Skeletal muscle tissue (tissue), 4 donors: ENCODE measurements around the gene SLC39A1. TPM values are rescaled to one million over a fixed set of nuclear protein-coding genes. Genes with fewer than 3 reads are reported as not detected.

Experiments used
- H3K27ac ChIP-seq: one replicate; pipeline ENCODE4 v1.7.0; 2013; ENCODE audit warnings: mild to moderate bottlenecking, low read depth, low read length, inconsistent platforms
- H3K27me3 ChIP-seq, 3 donors: one replicate each; pipeline ENCODE4 v1.7.0; 2013; ENCODE audit warnings: low read length in 3 of 3; ENCODE audit not compliant: control insufficient read depth in 3 of 3, insufficient read depth in 3 of 3
- H3K36me3 ChIP-seq, 3 donors: one replicate each; pipeline ENCODE4 v1.7.0; 2013; ENCODE audit warnings: low read length in 3 of 3; ENCODE audit not compliant: control insufficient read depth in 3 of 3, insufficient read depth in 3 of 3
- H3K4me1 ChIP-seq, 3 donors: one replicate each; pipeline ENCODE4 v1.7.0; 2013; ENCODE audit warnings: low read length in 3 of 3, mild to moderate bottlenecking in 3 of 3; ENCODE audit not compliant: control insufficient read depth in 3 of 3, insufficient read depth in 3 of 3
- H3K4me3 ChIP-seq, 3 donors: one replicate each; pipeline ENCODE4 v1.7.0; 2013; ENCODE audit warnings: low read length in 3 of 3
- H3K9ac ChIP-seq, 3 donors: one replicate each; pipeline ENCODE4 v1.7.0; 2013; ENCODE audit warnings: low read length in 3 of 3, mild to moderate bottlenecking in 3 of 3, moderate library complexity in 2 of 3, low read depth in 1 of 3
- H3K9me3 ChIP-seq, 3 donors: one replicate each; pipeline ENCODE4 v1.7.0; 2013; ENCODE audit warnings: low read length in 3 of 3; ENCODE audit not compliant: control insufficient read depth in 3 of 3
- total RNA-seq: library from RNA; depleted of rRNA; stranded (reverse); fragments of >200 nt; gene quantifications from one replicate; pipeline ENCODE4 v1.2.3, GENCODE V29; 2014
- donor health status: Osteomylitis.

The SLC39A1 gene
- total RNA-seq, 1 donor from 2014 or later: 40.2 TPM

DNA sequence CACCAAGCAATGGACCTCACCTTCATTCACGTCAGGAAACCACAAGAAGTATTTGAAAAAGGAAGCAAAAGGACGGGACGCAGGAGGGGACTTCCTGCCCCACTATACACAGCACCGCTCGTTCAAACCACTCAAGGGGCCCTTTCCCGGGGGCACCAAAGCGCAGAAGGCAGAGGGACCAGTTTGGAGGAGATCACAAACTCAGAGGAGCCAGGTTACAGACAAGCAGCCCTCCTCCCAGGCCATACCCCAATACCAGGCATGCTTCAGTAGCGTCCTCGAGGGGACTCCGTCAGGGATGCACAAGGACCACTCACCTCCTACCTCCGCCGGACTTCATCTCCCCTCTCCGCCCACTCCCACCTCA, 5.6 kb downstream of the SLC39A1 start:
- peaks cover 69 to 87% (median 83%) of the 10 kb centered on the region in 3 donors for H3K4me1 ChIP-seq
- no peaks in the 10 kb centered on the region for H3K9me3 ChIP-seq
- H3K27me3 ChIP-seq: no peaks in the 10 kb centered on the region
- H3K36me3 ChIP-seq: peaks cover 16 to 32% (median 20%) of the 10 kb centered on the region in 3 donors
- peak overlapping the region; percentile 80 to 92 (median 89) for H3K4me3 ChIP-seq
- peak overlapping the region; percentile 85 to 94 (median 91) for H3K9ac ChIP-seq
- H3K27ac ChIP-seq: peak overlapping the region; percentile 80

DNA sequence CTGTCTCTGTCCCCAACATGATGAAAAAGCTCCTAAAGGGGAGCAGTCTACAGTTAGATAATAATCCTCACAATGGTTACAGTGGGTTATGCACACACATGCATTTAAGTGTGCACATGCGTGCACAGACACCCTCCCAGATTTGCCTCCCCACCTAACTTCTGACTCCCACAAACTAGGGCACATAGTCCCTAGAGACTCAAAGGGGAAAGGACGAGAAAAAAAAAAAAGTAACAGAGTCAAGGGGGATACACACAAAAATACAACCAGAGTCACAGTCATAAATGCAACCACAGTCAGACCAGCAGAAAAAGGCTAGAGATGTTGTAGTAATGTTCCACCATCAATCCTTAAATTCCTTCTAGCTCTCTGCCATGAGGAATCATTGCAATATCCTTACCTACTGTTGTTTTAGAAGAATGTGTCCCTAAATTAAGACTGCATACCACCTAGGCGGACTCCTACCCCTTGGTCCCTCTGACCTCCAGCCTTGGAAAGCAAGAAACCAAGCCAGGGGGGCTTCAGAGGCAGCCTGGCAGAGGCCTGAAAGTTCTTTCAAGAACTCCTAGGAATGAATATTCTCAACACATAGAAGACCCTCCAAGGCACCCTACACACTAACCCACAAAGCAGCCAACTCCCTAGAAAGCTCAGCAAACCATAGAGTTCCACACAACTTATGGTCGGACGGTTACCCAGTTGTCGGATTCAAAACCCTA, 6.2 kb downstream of the SLC39A1 start:
- Histone ChIP-seq H3K4me3 (peak overlapping the region; percentile 80 to 92 (median 89)), H3K9me3 (no peaks in the 10 kb centered on the region), H3K27me3 (no peaks in the 10 kb centered on the region), H3K9ac (peak overlapping the region; percentile 85 to 94 (median 91)), H3K4me1 (peaks cover 63 to 85% (median 77%) of the 10 kb centered on the region in 3 donors), H3K36me3 (peaks cover 22 to 37% (median 25%) of the 10 kb centered on the region in 3 donors), H3K27ac (peak overlapping the region; percentile 80)

DNA sequence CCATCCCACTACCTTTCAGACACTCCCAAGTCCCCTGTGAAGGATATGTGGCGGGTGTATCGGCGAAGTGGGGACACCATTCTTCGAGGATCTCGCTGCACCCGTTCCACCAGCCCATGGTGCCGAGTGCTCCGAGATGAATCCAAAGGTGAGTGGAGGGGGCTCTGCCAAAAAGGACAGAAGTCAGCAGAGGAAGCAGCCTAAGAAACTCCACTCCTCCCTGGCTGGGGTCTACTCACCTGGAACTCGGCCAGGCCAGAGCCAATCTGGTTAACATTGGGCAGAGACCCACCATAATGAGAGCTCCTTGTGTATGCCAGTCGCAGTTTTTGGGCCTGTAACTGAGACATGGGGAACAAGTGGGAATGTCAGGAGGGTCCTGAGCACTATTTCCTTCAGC, 8.5 kb downstream of the SLC39A1 start:
- Histone ChIP-seq H3K9ac (no peak overlapping the region), H3K27me3 (no peaks in the 10 kb centered on the region), H3K36me3 (peaks cover 31 to 43% (median 32%) of the 10 kb centered on the region in 3 donors), H3K27ac (no peak overlapping the region), H3K4me1 (peaks cover 40 to 61% (median 55%) of the 10 kb centered on the region in 3 donors), H3K9me3 (no peaks in the 10 kb centered on the region), H3K4me3 (no peak overlapping the region)

DNA sequence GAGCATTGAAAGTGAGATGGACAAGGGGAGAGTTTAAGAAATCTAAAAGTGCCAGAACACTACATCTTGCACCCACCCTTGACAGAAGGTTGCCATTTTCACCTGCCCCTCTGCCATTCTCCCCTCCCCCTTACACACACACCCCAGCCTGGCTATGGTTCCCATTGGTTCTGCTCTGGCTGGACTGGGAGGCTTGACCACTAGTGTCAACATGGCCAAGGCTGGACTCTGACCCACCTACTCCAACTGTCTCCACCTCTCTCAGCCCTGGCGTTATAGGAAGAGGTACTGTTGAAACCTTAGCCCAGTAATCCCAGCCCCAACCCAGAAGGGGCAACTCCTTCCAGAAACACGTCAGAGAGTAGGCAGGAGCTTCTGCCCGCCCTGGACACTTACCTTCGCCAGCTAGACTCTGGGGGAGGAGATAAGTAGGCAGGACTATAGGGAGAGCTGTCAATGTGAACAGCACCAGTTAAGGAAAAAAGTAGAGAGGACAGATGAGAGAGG, 9.4 kb downstream of the SLC39A1 start:
- Histone ChIP-seq H3K9ac (no peak overlapping the region), H3K27me3 (no peaks in the 10 kb centered on the region), H3K4me1 (peaks cover 31 to 52% (median 46%) of the 10 kb centered on the region in 3 donors), H3K9me3 (no peaks in the 10 kb centered on the region), H3K4me3 (no peak overlapping the region), H3K27ac (no peak overlapping the region), H3K36me3 (peaks cover 32 to 45% (median 34%) of the 10 kb centered on the region in 3 donors)

DNA sequence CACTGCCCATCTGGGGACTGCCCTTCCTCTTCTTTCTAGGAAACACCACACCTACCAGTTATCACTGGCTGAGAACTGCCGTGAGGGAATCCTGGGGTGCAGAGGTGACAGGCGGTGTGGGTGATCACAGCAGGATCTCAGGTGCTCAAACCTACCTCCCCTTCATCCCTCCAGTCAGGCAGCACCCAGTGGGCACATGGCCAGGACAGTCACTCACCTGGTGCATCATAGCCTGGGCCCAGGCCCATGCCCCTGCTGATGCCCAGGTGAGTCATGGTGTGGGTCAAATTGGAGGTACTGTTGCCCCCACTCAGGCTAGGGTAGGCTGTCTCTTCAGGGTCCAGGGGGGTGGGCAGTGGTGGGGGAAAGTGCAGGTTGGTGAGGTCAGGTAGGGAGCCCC, 11.5 kb downstream of the SLC39A1 start:
- no peaks in the 10 kb centered on the region for H3K27me3 ChIP-seq
- H3K9me3 ChIP-seq: no peaks in the 10 kb centered on the region
- peaks cover 46 to 61% (median 46%) of the 10 kb centered on the region in 3 donors for H3K36me3 ChIP-seq
- H3K4me1 ChIP-seq: peaks cover 24 to 42% (median 39%) of the 10 kb centered on the region in 3 donors
- H3K27ac ChIP-seq: no peak overlapping the region
- no peak overlapping the region for H3K9ac ChIP-seq
- no peak overlapping the region for H3K4me3 ChIP-seq

DNA sequence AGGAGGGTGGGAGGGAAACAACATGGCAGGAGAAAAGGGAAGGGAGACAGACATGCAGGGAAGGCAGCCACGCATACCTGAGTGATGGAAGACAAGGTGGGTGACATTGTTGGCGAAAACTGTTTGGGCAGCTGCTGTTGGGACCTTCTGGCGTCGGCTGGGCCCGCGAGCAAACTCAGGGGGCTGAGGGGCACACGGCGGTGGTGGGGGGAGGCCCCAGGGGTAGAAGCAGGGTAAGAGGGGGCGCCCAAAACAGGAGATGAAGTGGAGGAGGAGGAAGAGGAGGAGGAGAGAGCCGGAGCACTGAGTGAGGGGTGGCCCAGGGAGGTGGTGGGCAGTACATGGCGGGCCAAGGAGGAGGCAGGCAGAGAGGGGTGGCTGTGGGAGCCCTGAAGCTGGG, 12.2 kb downstream of the SLC39A1 start:
- Histone ChIP-seq H3K27me3 (no peaks in the 10 kb centered on the region), H3K9ac (no peak overlapping the region), H3K4me3 (no peak overlapping the region), H3K27ac (no peak overlapping the region), H3K9me3 (no peaks in the 10 kb centered on the region), H3K4me1 (peaks cover 20 to 38% (median 34%) of the 10 kb centered on the region in 3 donors), H3K36me3 (peaks cover 46 to 61% (median 46%) of the 10 kb centered on the region in 3 donors)

DNA sequence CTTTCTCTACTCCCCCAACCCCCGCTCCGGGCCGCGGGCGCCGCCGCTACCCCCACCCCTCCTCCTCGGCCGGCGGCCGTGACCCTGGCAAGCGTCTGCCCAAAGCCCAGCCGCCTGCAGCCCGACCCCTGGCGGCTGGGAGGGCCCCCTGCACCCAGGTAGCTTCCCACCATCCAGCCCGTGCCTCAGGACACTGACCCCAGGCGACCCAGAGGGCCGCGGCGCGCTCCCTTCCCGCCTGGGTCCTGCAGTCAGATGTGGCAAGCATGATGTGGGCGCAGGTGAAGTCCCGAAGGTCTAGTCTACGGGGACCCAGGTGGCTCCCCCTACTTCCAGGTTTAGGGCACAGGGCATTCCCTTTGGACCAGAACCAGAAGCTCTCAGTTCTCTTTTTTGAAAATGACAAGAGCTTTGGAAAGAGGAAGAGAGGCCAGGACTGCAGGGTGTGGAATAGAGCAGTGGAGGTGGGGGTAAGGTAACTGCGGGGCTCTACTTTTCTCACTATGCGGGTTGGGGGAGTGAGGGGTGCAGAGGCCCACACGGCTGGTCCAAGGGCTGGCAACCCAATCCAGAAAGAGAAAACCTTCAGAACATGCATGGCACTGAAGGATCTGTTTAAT, 16.6 kb downstream of the SLC39A1 start, which contains the start of gene DENND4B:
DENND4B (minus strand) TSS at position 97 of the 620 bp plus-strand sequence. CDS start 2,344 bp downstream, outside the sequence.
- H3K4me3 ChIP-seq: peak within 1 kb of the TSS; percentile 84 to 91 (median 87)
- peaks cover 27 to 44% (median 36%) of the 10 kb centered on the region in 3 donors for H3K4me1 ChIP-seq
- H3K36me3 ChIP-seq: peaks cover 48 to 54% (median 52%) of the 10 kb centered on the region in 3 donors
- H3K27me3 ChIP-seq: no peaks in the 10 kb centered on the region
- H3K9ac ChIP-seq: peak within 1 kb of the TSS; percentile 93 to 96 (median 95)
- peak within 1 kb of the TSS; percentile 97 for H3K27ac ChIP-seq
- H3K9me3 ChIP-seq: no peaks in the 10 kb centered on the region

DNA sequence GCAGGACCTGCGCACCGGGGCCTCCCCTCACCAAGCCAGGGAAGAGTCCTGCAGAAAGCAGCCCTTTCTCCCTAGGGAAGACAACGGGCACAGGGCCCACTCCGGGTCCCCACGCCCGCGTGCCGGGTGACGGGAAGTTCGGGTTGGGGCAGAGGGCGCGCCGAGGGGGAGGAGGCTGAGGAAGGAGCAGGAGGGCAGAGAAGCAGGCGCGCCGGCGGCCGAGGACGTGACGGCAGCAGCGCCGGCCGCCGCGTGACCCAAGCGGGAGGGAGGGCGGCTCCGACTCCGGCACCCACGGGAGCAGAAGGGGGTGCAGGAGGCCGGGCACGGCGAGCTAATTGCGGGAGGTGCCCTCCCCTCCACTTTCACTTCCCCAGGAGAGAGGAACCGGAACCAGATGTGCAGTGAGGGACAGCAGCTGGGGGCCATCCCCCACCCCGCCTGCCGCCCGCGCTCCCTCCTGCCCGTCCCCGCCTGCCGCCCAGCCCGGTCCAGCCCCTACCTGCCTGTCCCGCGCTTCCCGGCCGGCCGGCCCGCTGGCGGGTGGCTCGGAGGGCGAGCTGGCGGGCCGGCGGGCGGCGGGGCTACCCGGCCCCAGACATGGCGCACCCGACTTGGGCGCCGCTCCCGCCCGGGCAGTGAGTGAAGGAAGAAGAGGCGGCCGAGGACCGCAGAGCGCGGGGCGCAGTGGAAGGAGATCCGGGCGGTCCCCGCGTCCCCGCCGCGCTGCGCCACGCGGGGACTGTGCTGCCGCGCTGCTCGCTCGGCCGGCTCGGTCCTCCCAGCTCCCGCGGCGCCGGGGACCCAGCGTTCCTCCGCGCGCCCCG, 17.3 kb downstream of the SLC39A1 start:
- Histone ChIP-seq H3K9ac (peak overlapping the region; percentile 93 to 96 (median 95)), H3K36me3 (peaks cover 47 to 51% (median 49%) of the 10 kb centered on the region in 3 donors), H3K27ac (peak overlapping the region; percentile 97), H3K4me3 (peak overlapping the region; percentile 84 to 91 (median 87)), H3K4me1 (peaks cover 27 to 44% (median 36%) of the 10 kb centered on the region in 3 donors), H3K27me3 (no peaks in the 10 kb centered on the region), H3K9me3 (no peaks in the 10 kb centered on the region)

DNA sequence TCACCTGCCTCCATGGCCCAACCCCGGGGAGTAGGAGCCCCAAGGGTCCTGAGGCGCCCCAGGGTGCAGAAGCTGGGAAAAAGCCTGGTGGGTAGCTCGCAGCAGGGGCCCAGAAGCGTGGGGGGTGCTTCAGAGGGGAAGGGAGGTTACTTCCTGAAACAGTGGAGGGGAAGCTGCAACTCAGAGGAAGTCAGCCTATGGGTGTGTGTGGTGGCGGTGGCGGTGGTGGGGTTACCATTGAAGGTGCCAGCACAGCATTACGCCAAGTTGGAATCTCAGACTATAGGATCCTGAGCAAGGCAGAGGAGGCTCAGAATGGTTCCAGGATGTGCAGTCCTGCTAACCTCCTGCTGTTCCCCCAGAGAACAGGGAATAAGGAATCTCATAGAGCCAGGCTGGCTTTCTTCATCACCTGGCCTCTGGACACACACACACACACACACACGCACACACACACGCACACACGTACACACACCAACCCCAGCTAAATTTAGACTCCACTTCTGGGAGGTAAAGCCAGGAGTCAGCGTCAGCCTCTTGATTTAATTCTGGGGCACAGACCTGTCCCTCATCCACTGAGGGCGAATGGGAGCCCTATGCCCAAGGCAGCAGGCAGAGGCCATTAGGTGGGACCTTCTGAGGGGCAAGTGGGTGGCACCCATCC, 18.1 kb downstream of the SLC39A1 start:
- Histone ChIP-seq H3K9ac (peak overlapping the region; percentile 93 to 96 (median 95)), H3K4me1 (peaks cover 27 to 44% (median 36%) of the 10 kb centered on the region in 3 donors), H3K27ac (peak overlapping the region; percentile 97), H3K27me3 (no peaks in the 10 kb centered on the region), H3K9me3 (no peaks in the 10 kb centered on the region), H3K4me3 (peak overlapping the region; percentile 84 to 91 (median 87)), H3K36me3 (peaks cover 47 to 51% (median 49%) of the 10 kb centered on the region in 3 donors)
